ENCODE measurements around the gene PCTP.

The PCTP gene

DNA sequence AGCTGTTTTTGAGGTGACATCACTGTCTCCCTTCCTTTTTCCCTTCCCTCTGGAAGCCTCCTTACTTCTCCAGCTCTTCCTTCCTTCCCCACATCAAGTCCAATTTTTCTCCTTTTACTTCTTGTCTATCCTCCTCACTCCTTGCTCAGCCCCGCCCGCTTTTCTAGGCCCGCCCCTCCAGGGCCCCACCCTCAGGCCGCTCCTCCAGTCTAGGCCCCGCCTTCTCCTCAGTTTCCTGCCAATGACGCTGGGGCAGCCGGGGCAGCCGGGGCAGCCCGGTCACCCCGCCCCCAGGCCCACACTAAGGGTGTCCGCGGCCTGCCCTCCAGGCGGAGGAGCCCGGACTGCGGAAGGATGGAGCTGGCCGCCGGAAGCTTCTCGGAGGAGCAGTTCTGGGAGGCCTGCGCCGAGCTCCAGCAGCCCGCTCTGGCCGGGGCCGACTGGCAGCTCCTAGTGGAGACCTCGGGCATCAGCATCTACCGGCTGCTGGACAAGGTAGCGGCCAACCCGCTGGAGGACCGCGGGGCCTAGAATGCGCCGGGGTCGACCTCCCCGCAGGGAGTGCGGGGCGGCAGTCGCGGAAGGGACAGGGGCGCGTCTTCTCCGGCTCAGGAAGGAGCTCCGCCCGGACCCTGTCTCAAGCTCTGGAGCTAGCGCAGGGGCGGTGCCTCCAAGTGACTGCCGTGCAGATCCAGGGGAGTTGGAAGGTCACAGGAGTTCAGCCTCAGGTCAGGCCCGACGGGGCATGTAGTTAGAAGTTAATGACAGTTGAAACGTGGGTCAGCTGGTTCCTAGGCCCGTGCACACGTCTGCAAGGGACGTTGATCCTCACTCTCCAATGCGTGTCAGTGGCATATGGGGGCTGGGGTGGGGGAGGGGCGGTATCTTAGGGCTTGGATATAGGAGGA, at the start of gene PCTP:
PCTP (plus strand) TSS at position 302 of the 908 bp plus-strand sequence; CDS start at position 355, 53 bp downstream.
- FAIRE-seq: peak; percentile 98
- peak; percentile 93 for DNase-seq (ENCODE audit: insufficient read length, low spot score)

DNA sequence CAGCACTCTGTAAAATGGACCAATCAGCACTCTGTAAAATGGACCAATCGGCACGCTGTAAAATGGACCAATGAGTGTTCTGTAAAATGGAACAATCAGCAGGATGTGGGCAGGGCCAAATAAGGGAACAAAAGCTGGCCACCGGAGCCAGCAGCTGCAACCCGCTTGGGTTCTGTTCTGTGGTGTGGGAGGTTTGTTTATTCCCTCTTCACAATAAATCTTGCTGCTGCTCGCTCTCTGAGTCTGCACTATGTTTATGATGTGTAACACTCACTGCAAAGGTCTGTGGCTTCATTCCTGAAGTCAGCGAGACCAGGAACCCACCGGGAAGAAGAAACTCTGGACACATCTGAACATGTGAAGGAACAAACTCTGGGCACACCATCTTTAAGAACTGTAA, 48.7 kb upstream of the PCTP start:
- DNase-seq (ENCODE audit: insufficient read length, low spot score): no peak
- FAIRE-seq: no peak

DNA sequence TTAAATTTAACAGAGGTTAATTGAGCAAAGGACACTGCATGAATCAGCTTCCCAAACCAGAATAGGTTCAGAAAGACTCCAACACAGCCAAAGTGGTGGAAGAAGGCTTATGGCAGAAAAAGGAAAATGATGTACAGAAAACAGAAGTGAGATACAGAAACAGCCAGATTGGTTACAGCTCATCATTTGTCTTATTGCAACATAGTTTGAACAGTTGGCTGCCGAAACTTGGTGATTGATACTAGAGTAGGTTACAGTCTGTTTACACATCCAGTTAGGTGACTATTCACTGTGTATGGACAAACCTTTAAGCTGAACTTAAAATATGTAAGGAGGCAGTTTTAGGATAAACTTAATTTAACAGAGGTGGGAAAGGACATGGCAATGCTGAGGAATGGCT, 46.5 kb upstream of the PCTP start:
- no peak for FAIRE-seq
- DNase-seq (ENCODE audit: insufficient read length, low spot score): no peak

DNA sequence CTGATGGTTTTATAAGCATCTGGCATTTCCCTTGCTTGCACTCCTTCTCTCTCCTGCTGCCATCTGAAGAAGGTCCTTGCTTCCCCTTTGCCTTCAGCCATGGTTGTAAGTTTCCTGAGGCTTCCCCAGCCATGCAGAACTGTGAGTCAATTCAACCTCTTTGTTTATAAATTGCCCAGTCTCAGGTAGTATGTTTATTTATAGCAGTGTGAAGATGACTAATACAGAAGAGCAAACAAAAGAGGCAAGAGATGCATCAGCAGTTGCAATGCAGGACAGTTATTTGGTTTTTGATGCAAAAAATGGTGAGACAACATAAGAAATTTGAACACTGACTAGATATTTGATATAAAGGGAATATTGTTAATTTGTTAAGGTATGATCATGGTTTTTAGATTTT, 45.0 kb upstream of the PCTP start:
- FAIRE-seq (no peak), DNase-seq (ENCODE audit: insufficient read length, low spot score) (no peak)

DNA sequence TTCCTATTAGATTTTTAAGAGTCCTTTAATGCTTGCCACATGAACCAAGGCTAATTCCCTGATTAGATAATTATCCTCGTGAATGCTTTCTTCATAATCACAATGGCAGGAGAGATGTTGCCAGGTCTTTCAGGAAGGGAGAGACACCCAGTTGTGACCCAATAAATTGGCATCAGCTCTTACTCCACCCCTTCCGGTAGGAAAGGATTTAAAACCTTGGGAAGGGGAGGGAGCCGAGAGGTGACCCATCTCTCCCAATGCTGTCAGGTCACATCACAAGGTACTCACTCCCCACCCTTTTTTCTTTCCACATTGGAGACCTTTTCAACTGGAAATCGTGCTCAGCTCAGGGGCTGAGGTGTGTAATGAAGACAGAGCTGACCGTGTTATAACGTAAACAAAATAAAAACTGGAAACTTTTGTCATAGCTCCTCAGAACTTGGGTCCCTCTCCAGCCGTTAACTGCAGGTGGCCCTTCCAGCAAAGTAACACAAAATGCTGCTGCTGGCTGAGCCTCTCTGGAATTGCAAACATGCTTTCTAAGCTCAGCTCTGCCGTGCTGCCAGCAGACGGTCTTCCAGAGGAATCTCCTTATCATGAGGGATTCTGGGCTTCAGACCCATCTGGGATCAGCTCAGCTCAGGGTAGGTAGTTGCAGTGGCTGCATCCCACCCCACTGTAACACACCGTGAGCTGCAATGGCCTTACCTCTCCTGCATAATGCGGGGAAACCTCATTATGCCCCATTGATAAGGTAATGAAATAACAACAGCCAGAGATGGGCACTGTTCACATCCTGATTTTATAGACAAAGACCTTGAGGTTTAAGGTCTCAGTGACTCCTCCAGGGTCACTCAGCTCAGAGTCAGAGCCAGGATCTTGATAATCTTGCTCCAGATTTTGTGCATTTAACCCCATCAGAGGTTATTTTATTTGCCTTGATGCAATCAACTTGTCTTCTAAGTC, 43.8 kb upstream of the PCTP start:
- DNase-seq (ENCODE audit: insufficient read length, low spot score) (no peak), FAIRE-seq (no peak)

DNA sequence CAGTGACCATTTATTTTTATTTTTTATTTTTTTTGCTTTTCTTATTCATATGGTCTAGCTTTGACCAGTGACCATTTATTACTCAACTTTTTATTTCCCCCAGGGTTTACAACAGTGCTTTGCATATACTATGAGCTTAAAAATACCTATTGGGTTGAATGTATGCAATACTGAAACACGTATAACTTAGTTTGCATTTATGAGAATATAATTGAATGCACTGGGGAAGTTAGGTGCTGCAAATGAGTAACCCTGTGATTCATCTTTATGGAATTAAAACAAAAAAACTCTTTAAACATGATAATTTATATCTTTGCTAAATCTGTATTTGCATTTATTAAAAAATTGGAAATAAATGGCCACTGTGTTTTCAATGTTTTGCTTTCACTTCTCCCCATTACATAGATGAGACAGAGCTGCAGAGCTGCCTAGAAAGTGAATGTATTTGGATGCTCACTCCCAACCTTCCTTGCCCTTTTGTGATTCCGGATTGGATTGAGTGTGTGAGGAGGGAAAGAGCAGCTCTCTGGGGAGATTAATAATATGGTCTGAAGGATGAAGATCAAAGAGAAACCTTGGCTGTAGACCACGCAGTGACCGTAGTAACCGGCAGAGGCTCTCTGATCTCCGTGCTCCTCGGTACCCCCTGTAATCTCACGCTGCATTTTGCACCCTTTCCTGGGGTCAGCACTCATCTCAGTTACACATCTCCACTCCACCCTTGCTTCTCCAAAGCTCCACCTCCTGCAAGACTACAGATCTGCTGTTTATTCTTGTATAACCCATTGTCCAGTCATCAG, 42.5 kb upstream of the PCTP start:
- DNase-seq (ENCODE audit: insufficient read length, low spot score): no peak
- FAIRE-seq: peak; percentile 60

DNA sequence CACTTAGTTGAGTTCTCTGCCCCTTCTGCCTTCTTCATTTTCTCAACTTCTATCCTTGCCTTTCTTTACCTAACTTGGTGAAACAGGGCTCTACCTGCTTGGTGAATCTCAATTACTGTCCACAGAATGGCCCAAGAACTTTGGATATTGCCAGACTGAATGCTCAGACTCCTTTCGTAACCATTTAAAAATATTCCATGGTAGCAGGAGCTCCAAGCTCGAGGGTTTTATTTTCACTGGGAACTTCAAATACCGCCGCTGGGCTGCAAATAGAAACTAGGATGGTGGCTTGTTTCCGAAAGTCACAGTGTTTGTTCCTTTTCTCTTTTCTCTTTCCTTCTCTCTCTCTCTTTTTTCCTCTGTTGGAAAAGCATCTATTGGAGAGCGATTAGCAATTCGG, 41.4 kb upstream of the PCTP start:
- no peak for FAIRE-seq

DNA sequence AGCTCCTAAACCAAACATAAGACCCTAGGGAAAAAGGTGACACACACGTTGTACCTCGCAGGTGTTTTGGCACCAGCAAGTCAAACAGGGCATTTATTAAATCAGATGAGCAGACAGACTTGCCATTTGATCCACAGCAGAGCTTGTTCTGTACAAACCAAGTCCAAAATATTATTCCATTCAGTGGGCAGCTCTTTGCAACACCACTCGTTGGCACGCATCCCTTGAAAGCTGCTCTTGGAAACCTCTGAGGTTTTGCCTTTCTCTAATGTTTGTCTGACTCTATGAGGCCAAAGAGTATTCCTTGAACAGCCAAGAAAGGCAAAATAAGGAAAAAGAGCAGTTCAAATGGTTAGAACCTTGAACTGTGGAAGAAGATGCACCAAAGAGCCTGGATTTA, 40.9 kb upstream of the PCTP start:
- no peak for FAIRE-seq
- no peak for DNase-seq (ENCODE audit: insufficient read length, low spot score)

More for the DNA sequence above, 41.4 kb upstream of the PCTP start:
- no peak for DNase-seq (ENCODE audit: insufficient read length, low spot score)

DNA sequence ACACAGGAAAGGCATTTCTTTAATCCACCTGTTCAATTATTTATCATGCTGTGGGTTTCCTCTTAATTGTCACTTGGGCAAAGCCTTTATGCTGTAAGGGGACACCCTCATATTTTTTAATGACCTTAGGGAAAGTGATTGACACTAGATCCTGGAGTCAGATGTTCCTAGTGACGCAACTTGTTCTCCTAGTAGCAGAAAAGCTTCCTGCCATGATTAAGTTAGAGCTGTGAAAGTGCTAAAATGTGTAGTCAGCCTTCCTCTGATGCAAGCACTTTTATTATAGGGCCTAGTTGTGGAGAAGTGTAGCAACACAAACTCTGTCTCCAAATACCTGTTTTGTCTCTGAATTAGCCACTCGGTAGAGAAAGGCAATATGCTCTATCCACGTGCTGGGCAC, 40.4 kb upstream of the PCTP start:
- no peak for FAIRE-seq
- DNase-seq (ENCODE audit: insufficient read length, low spot score): no peak

DNA sequence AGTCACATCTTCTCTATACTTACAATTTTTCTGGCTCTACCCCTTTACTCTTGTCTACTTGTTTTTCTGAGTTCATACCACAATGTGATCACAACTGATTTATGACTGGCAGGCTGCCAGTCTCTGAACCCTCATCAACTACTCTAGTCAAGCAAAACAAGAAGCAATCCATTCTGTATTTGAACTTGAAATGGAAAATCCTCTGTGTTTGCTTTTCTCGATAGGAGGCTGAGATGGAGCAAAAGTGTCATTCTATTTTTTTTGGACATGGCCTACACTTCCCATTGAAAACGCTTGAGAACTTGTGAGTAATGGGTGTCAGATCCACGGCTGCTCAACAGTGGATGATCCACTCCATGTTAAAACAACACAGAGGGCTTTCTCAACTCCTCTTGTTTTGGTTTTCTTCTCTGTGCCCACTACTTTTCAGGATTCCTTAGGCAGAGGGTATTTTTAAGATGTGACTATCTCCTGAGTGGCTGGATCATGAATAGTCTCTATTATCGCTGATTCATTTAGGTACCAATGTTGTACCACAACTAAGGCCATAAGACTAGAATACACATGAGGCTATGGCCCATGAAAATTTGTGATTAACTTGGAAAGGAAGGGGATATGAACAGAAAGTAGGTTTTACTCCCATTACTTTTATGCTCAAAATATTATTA, 39.9 kb upstream of the PCTP start:
- FAIRE-seq: no peak

DNA sequence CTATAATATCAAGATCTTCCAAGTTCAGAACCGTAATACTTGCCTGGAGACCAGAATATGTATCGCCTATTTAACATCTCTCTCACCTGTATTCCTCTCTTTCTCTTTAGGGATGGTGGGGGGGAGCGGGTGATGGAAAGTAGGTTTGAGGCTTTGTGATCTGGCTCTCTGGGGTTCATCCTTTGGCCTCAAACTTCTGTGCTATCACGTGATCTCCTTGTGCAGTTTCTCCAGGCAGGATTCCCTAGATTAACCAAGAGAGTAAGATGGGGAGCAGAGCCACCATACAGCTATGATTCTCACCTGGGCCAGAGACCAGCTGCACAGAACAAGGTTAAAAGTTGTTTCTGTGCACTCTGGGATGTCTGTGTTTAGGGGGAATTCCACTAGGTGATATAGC, 33.4 kb upstream of the PCTP start:
- DNase-seq (ENCODE audit: insufficient read length, low spot score) (no peak), FAIRE-seq (no peak)

More for the DNA sequence above, 39.9 kb upstream of the PCTP start:
- DNase-seq (ENCODE audit: insufficient read length, low spot score): no peak

DNA sequence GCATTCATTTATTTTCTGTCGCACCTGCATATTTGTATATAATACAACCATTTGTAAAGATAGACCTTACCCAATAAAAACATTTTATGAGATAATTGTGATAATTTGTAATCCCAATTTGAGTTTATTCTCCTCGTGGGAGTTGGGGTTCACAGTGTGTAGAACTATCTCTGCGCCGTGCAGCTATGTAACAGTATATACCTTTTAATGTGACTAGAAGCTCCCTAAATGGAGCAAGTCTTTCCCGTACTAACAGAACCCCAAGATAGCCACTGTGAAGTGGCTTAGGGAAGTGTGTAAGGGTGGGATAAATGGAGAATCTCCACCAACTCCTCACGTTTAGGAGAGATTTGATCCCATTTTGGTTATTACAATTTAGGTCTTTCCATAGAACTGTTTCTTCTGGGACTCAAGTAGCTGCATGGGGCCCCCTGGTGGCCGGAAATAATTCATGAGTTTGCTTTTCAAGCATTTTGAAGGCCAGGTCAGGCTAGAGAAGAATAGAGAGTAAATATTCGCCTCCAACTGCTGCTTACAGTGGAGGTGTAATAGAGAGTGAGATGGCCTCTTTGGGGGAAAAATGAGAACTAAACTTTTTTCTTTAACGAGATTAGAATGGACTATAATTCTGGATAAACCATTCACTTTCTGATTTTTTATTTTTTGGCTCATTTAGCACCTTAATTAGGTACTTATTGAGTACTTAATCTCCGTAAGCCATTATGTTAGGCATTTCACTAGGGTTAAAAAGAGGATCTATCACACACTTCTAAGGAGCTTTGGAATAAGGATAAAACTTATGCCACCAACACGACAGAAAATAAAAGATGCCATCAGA, 32.7 kb upstream of the PCTP start:
- FAIRE-seq: no peak
- peak; percentile 43 for DNase-seq (ENCODE audit: insufficient read length, low spot score)

DNA sequence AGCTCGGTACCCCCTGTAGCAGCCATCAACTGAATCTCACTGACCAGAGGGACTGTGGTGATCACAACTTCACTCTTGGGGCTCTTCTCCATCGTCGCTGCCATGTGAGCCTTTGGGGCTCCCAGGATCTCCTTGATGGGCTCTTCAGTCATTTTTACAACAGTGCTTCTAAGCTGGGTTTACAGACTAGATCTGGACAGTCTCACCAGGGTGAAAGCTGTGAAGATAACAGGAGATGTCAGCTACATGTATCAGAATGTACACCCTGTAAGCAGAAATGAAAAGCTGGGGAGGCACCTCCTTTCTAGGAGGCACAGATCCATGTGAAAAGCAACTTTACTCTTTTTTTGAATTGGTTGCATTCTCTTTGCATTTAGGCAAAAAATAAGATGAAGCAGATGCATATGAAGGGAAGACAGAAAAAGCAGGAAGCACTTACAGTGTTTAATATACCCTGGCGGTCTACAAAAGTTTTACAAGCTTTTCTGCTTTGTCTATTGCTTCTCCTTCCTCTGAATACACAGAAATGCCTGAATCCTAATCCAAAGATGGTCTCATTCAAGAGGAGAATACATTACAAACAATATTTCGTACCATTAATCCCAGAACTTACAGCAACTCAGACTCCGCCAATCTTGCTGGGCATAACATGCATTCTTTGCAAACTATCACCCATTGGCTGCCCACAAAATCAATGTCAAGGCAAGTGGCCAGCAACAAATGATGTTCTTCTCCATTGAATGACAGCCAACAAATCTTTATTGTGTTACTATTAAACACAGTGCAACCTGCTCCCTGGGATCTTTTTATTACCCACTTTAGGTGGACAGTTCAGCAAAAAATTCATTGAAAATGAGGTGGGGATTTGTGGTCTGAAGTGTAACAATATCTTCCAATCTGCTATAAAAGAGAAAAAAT, 29.7 kb upstream of the PCTP start:
- FAIRE-seq (no peak), DNase-seq (ENCODE audit: insufficient read length, low spot score) (no peak)

DNA sequence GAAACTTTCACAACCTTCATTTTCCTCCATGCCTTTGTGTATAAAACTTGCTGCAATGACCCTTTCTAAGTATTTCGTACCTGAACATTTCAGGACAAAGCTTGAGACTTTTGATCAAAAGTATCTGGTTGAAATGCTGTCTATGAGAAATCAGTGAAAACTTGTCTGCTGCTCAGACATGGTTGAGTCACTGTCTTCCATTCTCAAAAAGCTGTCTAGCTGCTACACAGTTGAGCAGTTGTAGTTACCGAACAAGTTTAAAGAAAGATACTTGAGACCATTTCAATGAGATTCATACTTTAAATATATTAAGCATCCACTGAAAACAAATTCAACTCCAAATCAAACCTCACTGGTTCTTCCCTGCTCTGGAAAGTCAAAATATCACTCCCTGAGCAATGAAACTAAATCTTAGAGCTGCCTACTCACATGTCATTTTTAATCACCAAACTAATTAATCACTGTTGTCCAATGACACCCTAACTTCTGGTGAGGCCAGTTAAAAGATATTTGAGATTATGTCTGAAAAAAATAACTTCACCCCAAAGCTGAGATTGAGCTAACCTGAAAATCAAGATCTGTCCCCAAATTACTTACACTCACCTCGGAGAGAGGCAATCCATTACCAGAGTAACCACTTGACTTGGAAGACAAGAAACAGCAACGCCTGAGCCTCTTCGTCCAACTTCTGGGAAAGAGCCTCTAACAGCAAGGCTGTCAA, 28.7 kb upstream of the PCTP start:
- DNase-seq (ENCODE audit: insufficient read length, low spot score) (no peak), FAIRE-seq (no peak)

DNA sequence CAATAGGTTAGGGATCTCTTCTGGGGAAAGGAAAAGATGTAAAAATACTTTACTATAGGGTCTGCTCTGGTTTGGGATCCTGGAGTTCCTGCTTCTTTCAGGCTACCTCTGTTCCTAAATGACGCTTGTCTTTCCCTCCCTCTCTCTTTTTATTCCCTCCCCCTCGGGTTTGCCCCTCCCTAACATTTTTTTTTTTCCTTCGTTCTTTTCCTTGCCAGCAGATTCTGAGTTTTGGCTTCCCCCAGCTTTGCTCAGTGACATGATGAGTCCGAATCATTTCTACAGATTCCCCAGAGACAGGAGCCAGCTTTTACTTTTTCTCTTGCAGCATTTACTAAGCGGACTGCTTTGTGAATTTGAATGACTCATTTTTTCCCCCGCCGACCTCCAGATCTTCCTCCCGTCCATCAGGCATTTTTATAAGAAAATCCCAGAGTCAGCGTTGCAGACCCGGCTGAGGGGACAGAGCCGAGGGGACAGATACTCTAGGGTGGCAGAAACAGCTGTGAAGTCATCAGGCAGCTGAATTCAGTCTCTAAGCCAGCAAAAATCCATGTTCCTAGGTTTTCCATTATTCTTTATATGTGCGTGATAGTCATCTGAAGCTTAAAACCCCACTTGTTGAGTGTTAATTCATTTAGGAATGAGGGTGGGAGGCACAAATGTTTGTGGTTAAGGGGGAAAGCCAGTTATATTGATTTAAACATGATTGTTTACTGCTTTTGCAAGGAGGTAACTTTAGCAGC, 27.9 kb upstream of the PCTP start, which contains the start of gene TMEM100:
TMEM100 (minus strand) TSS at position 123 of the 746 bp plus-strand sequence. CDS start 1,794 bp downstream, outside the sequence.
- peak; percentile 33 for DNase-seq (ENCODE audit: insufficient read length, low spot score)
- FAIRE-seq: no peak

DNA sequence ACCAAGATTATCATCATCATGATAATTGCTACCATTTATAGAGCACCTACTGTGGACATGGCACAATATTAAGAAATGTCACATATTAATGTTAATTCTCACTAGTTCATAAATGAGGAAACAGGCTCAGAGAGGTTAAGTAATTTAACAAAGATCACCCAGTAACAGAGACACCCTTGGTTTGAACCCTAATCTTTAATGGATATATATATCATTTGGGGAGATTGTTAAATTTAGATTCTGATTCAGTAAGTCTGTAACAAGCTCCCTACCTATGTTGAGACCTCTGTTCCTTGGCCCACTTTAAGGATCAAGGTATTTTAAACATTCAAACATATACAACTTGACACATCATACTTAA, 27.4 kb upstream of the PCTP start:
- FAIRE-seq (peak; percentile 26), DNase-seq (ENCODE audit: insufficient read length, low spot score) (no peak)

DNA sequence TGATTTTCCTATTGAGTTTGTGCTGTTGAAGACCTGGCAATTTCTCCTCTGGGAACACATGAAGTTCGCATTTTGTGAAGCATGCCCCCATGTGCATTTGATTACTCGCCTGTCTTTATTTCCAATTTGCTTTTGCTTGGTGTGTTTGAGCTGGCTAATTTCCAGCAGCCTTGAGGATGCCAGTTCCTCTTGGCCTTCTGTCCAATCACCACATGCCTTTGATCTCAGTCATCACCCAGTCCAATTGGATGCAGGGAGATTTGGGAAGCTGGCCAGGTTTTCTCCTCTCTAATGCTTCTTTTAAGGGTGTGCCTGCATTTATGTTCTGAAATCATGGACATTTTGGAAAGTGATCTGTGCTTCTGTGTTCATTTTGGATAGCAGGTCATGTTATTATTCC, 24.4 kb upstream of the PCTP start:
- FAIRE-seq (peak; percentile 46), DNase-seq (ENCODE audit: insufficient read length, low spot score) (no peak)

All from HTR-8/SVneo (cell line).